GM18867 (cell line): ENCODE measurements around the gene TMEM52B.
A peak's percentile ranks its signal among the peaks of the same experiment; 100 is the strongest.
"Not testable (repeated sequence)": the region's sequence is repeated elsewhere in the genome, so short reads cannot be mapped to it uniquely, and the experiment has no call there.

Source experiments
- ATAC-seq: cut with Tn5 transposase; IDR thresholded peaks from one replicate; pipeline ENCODE4 v1.9.1; 2021; ENCODE audit warnings: mild to moderate bottlenecking, moderate library complexity; ENCODE audit not compliant: unreplicated experiment

TMEM52B gene

GRCh38 chr12:10170216-10170615 lies 8.6 kb upstream of the TMEM52B start:
- ATAC-seq = no peak

GRCh38 chr12:10171973-10172728 lies 6.7 kb upstream of the TMEM52B start, which contains the start of gene OLR1:
Gene OLR1, minus strand, starts transcription at chr12:10172132. Its CDS starts 55 bp downstream, at chr12:10172077.
- no peak for ATAC-seq

GRCh38 chr12:10174986-10175614 lies 3.7 kb upstream of the TMEM52B start:
- no peak for ATAC-seq

GRCh38 chr12:10175846-10176636 lies 2.8 kb upstream of the TMEM52B start:
- ATAC-seq = no peak

- ATAC-seq = no peak
Observed at GRCh38 chr12:10179776-10180181, 947 bp downstream of the TMEM52B start.

GRCh38 chr12:10182354-10183049 lies 3.7 kb downstream of the TMEM52B start:
- ATAC-seq = no peak

- ATAC-seq = no peak
Observed at GRCh38 chr12:10184261-10184843, 5.5 kb downstream of the TMEM52B start.

GRCh38 chr12:10186299-10186698 lies 7.5 kb downstream of the TMEM52B start:
- ATAC-seq = no peak

GRCh38 chr12:10186958-10187357 lies 8.1 kb downstream of the TMEM52B start:
- not testable (repeated sequence) for ATAC-seq

- no peak for ATAC-seq
Observed at GRCh38 chr12:10189653-10190052, 10.8 kb downstream of the TMEM52B start.

- peak; percentile 96 for ATAC-seq
Observed at GRCh38 chr12:10190558-10191388, 11.9 kb downstream of the TMEM52B start.

- no peak for ATAC-seq
Observed at GRCh38 chr12:10191865-10192264, 13.0 kb downstream of the TMEM52B start.

- ATAC-seq = no peak
Observed at GRCh38 chr12:10194160-10194670, 15.4 kb downstream of the TMEM52B start.

GRCh38 chr12:10196210-10196609 lies 17.4 kb downstream of the TMEM52B start:
- ATAC-seq = peak; percentile 94

- no peak for ATAC-seq
Observed at GRCh38 chr12:10197879-10198278, 19.0 kb downstream of the TMEM52B start.

GRCh38 chr12:10204495-10204894 lies 25.7 kb downstream of the TMEM52B start:
- not testable (repeated sequence) for ATAC-seq

- no peak for ATAC-seq
Observed at GRCh38 chr12:10205220-10205807, 26.5 kb downstream of the TMEM52B start.

- ATAC-seq = no peak
Observed at GRCh38 chr12:10207136-10207535, 28.3 kb downstream of the TMEM52B start.

GRCh38 chr12:10210225-10210624 lies 31.4 kb downstream of the TMEM52B start:
- no peak for ATAC-seq
